HepG2 (cell line): ENCODE results near the gene ZMYND10. TPM values are rescaled to one million over a fixed set of nuclear protein-coding genes. Genes with fewer than 3 reads are reported as not detected.

ENCODE experiments used
- ELF3 ChIP-seq: IDR thresholded peaks from 2 replicates; pipeline ENCODE4 v1.6.1; 2016; ENCODE audit warnings: missing genetic modification reagents, missing compliant biosample characterization
- GABPB1 ChIP-seq: IDR thresholded peaks from 2 replicates; pipeline ENCODE4 v1.6.1; 2016; ENCODE audit warnings: mild to moderate bottlenecking, missing genetic modification reagents, moderate library complexity, missing compliant biosample characterization
- MIER3 ChIP-seq: IDR thresholded peaks from 2 replicates; pipeline ENCODE4 v1.6.1; 2016; ENCODE audit warnings: missing compliant biosample characterization, borderline replicate concordance
- SIN3B ChIP-seq: fragments of 150-350 bp; IDR thresholded peaks from 2 replicates; pipeline ENCODE4 v1.6.1; 2014; ENCODE audit warnings: low read length
- TCF7 ChIP-seq: sonication (generic); IDR thresholded peaks from 2 replicates; pipeline ENCODE4 v1.6.1; 2016; ENCODE audit warnings: antibody characterized with exemption, low read depth
- ZEB1 ChIP-seq: IDR thresholded peaks from 2 replicates; pipeline ENCODE4 v1.6.1; 2012; ENCODE audit warnings: mild to moderate bottlenecking, low read depth, inconsistent platforms; ENCODE audit not compliant: insufficient replicate concordance
- ZFP36L1 ChIP-seq: sonication (generic); formaldehyde crosslinking; IDR thresholded peaks from 2 replicates; pipeline ENCODE4 v1.8.0; 2022; ENCODE audit warnings: mild to moderate bottlenecking, missing genetic modification reagents, moderate library complexity
- ZNF335 ChIP-seq: sonication (generic); formaldehyde crosslinking; IDR thresholded peaks from 2 replicates; pipeline ENCODE4 v1.4.0; 2020; ENCODE audit warnings: missing genetic modification reagents
- ZNF816 ChIP-seq: sonication (generic); formaldehyde crosslinking; IDR thresholded peaks from 2 replicates; pipeline ENCODE4 v1.8.0; 2022; ENCODE audit warnings: missing genetic modification reagents, mild to moderate bottlenecking, borderline replicate concordance
- polyA plus RNA-seq, 8 experiments: library from polyadenylated mRNA; depleted of rRNA in 3 of 8; stranded (reverse) in 7 of 8; unstranded in 1 of 8; fragments of >200 nt; fragmentation: Illumina TruSeq in 4 of 8; extraction: Trizol in 4 of 8; gene quantifications; 2 replicates each; pipeline versions ENCODE4 v1.2.1 to v1.2.3, GENCODE V29; 2011 to 2016; ENCODE audit warnings: low read depth in 4 of 8, missing spikeins in 1 of 8, mixed read lengths in 1 of 8; ENCODE audit not compliant: insufficient read depth in 1 of 8
- total RNA-seq, 5 experiments: library from RNA; depleted of rRNA; stranded (reverse); fragments of >200 nt; fragmentation: Illumina TruSeq; extraction: Trizol; gene quantifications; 2 replicates each; pipeline ENCODE4 v1.2.3, GENCODE V29; 2016; ENCODE audit warnings: low read depth in 1 of 5
- TF ChIP-seq, protein P1 (sequence below), 2 experiments: fragments of 450-650 bp in 1 of 2; sonication (generic) in 1 of 2; formaldehyde crosslinking; IDR thresholded peaks; 2 replicates each; pipeline versions ENCODE4 v1.5.0 to v1.8.0; 2020 to 2022; ENCODE audit warnings: mild to moderate bottlenecking in 1 of 2, missing genetic modification reagents in 1 of 2
- TF ChIP-seq, protein P2 (sequence below): sonication (generic); formaldehyde crosslinking; IDR thresholded peaks from 2 replicates; pipeline ENCODE4 v1.8.0; 2022; ENCODE audit warnings: missing genetic modification reagents, low read depth, mild to moderate bottlenecking, borderline replicate concordance
- TF ChIP-seq, protein P3 (sequence below): IDR thresholded peaks from 2 replicates; pipeline ENCODE4 v1.6.1; 2018; ENCODE audit warnings: missing genetic modification reagents, mild to moderate bottlenecking, missing compliant biosample characterization
- TF ChIP-seq, protein P4 (sequence below): sonication (generic); formaldehyde crosslinking; IDR thresholded peaks from 2 replicates; pipeline ENCODE4 v1.4.0; 2020; ENCODE audit warnings: missing genetic modification reagents
- TF ChIP-seq, protein P5 (sequence below): sonication (generic); formaldehyde crosslinking; IDR thresholded peaks from 2 replicates; pipeline ENCODE4 v1.5.0; 2020; ENCODE audit warnings: missing genetic modification reagents
- TF ChIP-seq, protein P6 (sequence below): sonication (generic); formaldehyde crosslinking; conservative IDR thresholded peaks from 2 replicates; pipeline ENCODE4 v1.4.0; 2020; ENCODE audit warnings: mild to moderate bottlenecking, missing genetic modification reagents, moderate library complexity
- TF ChIP-seq, protein P7 (sequence below): sonication (generic); formaldehyde crosslinking; IDR thresholded peaks from 2 replicates; pipeline ENCODE4 v1.8.0; 2022; ENCODE audit warnings: mild to moderate bottlenecking, missing genetic modification reagents

The ZMYND10 gene
- total and polyA plus RNA-seq, 2 of the 13 experiments (the other 11 are each of a cell fraction or from before 2014, with no cell fraction given) = 0.60 to 0.74 TPM

DNA sequence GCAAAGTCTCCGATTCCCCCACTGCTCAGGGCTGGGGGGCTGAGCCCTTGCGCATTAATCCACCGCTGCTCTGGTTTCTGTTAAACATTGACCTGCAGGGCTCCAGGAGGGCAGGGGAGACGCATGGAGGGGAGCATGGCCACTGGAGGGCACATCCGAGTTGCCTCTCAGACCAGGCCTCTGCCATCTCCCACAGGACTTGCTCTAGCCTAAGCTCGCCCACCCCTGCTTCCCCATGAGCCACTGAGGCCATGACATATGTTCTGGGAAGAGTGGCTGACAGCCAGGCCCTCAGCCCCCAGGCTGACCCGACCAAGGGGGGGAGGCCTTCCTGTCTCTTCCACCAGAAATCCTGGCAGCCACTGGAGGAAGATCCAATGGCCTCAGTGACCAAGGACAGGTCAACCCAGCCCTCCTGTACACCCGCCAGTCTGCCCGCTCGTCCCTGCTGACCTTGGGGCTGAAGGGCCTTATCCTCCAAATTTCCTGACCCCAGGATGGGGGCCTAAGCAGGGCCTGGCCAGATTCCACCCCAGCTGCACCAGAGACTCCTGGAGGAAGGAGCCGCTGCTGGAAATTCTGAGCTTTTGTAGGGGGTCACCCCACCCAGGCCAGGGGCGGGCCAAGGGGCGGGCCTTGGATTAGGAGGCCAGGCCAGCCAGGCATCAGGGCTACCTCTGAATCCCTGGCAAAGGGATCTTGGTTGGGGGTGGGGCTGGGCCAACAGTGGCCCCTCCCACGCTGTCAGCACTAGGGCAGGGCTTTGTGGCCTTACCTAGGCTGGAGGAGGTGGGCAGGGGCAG is 42.3 kb downstream of the ZMYND10 start, which contains the start of gene HYAL1 (continued):
- TF ChIP-seq, protein P1, sequence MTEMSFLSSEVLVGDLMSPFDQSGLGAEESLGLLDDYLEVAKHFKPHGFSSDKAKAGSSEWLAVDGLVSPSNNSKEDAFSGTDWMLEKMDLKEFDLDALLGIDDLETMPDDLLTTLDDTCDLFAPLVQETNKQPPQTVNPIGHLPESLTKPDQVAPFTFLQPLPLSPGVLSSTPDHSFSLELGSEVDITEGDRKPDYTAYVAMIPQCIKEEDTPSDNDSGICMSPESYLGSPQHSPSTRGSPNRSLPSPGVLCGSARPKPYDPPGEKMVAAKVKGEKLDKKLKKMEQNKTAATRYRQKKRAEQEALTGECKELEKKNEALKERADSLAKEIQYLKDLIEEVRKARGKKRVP (CRISPR knock-in tag; IDR thresholded peaks at IDR 0.05) = no peak
- TF ChIP-seq, protein P2, sequence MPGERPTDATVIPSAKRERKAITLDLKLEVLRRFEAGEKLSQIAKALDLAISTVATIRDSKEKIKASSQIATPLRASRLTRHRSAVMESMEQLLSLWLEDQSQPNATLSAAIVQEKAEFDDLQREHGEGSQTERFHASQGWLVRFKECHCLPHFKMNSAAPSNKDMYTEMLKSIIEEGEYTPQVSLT (CRISPR knock-in tag) = no peak
- TF ChIP-seq, protein P3, sequence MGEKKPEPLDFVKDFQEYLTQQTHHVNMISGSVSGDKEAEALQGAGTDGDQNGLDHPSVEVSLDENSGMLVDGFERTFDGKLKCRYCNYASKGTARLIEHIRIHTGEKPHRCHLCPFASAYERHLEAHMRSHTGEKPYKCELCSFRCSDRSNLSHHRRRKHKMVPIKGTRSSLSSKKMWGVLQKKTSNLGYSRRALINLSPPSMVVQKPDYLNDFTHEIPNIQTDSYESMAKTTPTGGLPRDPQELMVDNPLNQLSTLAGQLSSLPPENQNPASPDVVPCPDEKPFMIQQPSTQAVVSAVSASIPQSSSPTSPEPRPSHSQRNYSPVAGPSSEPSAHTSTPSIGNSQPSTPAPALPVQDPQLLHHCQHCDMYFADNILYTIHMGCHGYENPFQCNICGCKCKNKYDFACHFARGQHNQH (CRISPR knock-in tag) = peak; percentile 44
- peak; percentile 72 for TF ChIP-seq ZNF335 (CRISPR knock-in tag)
- TF ChIP-seq, protein P4, sequence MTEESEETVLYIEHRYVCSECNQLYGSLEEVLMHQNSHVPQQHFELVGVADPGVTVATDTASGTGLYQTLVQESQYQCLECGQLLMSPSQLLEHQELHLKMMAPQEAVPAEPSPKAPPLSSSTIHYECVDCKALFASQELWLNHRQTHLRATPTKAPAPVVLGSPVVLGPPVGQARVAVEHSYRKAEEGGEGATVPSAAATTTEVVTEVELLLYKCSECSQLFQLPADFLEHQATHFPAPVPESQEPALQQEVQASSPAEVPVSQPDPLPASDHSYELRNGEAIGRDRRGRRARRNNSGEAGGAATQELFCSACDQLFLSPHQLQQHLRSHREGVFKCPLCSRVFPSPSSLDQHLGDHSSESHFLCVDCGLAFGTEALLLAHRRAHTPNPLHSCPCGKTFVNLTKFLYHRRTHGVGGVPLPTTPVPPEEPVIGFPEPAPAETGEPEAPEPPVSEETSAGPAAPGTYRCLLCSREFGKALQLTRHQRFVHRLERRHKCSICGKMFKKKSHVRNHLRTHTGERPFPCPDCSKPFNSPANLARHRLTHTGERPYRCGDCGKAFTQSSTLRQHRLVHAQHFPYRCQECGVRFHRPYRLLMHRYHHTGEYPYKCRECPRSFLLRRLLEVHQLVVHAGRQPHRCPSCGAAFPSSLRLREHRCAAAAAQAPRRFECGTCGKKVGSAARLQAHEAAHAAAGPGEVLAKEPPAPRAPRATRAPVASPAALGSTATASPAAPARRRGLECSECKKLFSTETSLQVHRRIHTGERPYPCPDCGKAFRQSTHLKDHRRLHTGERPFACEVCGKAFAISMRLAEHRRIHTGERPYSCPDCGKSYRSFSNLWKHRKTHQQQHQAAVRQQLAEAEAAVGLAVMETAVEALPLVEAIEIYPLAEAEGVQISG (CRISPR knock-in tag) = 0 out of 2 replicates have a peak, but pooled peaks have one; percentile 58
- no peak for TF ChIP-seq SIN3B
- peak; percentile 51; the same call in 1 of the 2 replicates for TF ChIP-seq MIER3
- TF ChIP-seq, protein P5, sequence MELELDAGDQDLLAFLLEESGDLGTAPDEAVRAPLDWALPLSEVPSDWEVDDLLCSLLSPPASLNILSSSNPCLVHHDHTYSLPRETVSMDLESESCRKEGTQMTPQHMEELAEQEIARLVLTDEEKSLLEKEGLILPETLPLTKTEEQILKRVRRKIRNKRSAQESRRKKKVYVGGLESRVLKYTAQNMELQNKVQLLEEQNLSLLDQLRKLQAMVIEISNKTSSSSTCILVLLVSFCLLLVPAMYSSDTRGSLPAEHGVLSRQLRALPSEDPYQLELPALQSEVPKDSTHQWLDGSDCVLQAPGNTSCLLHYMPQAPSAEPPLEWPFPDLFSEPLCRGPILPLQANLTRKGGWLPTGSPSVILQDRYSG = no peak
- TF ChIP-seq ZFP36L1 = peak; percentile 51; the same call in 1 of the 2 replicates
- TF ChIP-seq, protein P6, sequence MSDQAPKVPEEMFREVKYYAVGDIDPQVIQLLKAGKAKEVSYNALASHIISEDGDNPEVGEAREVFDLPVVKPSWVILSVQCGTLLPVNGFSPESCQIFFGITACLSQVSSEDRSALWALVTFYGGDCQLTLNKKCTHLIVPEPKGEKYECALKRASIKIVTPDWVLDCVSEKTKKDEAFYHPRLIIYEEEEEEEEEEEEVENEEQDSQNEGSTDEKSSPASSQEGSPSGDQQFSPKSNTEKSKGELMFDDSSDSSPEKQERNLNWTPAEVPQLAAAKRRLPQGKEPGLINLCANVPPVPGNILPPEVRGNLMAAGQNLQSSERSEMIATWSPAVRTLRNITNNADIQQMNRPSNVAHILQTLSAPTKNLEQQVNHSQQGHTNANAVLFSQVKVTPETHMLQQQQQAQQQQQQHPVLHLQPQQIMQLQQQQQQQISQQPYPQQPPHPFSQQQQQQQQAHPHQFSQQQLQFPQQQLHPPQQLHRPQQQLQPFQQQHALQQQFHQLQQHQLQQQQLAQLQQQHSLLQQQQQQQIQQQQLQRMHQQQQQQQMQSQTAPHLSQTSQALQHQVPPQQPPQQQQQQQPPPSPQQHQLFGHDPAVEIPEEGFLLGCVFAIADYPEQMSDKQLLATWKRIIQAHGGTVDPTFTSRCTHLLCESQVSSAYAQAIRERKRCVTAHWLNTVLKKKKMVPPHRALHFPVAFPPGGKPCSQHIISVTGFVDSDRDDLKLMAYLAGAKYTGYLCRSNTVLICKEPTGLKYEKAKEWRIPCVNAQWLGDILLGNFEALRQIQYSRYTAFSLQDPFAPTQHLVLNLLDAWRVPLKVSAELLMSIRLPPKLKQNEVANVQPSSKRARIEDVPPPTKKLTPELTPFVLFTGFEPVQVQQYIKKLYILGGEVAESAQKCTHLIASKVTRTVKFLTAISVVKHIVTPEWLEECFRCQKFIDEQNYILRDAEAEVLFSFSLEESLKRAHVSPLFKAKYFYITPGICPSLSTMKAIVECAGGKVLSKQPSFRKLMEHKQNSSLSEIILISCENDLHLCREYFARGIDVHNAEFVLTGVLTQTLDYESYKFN (CRISPR knock-in tag) = peak; percentile 71; the same call in 1 of the 2 replicates
- TF ChIP-seq ZEB1 = no peak
- TF ChIP-seq, protein P7, sequence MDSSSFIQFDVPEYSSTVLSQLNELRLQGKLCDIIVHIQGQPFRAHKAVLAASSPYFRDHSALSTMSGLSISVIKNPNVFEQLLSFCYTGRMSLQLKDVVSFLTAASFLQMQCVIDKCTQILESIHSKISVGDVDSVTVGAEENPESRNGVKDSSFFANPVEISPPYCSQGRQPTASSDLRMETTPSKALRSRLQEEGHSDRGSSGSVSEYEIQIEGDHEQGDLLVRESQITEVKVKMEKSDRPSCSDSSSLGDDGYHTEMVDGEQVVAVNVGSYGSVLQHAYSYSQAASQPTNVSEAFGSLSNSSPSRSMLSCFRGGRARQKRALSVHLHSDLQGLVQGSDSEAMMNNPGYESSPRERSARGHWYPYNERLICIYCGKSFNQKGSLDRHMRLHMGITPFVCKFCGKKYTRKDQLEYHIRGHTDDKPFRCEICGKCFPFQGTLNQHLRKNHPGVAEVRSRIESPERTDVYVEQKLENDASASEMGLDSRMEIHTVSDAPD (CRISPR knock-in tag) = 0 out of 2 replicates have a peak, but pooled peaks have one; percentile 36
- peak; percentile 92; the same call in 1 of the 2 replicates for TF ChIP-seq ZNF816
- peak; percentile 42; the same call in 1 of the 2 replicates for TF ChIP-seq ELF3 (CRISPR knock-in tag)
- no peak for TF ChIP-seq TCF7
- peak; percentile 56; the same call in 1 of the 2 replicates for TF ChIP-seq GABPB1 (CRISPR knock-in tag)
